Measurements from ENCODE around the gene P3R3URF.

- TF ChIP-seq, protein P1, sequence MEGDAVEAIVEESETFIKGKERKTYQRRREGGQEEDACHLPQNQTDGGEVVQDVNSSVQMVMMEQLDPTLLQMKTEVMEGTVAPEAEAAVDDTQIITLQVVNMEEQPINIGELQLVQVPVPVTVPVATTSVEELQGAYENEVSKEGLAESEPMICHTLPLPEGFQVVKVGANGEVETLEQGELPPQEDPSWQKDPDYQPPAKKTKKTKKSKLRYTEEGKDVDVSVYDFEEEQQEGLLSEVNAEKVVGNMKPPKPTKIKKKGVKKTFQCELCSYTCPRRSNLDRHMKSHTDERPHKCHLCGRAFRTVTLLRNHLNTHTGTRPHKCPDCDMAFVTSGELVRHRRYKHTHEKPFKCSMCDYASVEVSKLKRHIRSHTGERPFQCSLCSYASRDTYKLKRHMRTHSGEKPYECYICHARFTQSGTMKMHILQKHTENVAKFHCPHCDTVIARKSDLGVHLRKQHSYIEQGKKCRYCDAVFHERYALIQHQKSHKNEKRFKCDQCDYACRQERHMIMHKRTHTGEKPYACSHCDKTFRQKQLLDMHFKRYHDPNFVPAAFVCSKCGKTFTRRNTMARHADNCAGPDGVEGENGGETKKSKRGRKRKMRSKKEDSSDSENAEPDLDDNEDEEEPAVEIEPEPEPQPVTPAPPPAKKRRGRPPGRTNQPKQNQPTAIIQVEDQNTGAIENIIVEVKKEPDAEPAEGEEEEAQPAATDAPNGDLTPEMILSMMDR (conservative IDR thresholded peaks at IDR 0.05; ENCODE audit: low read length) = no peak
- TF ChIP-seq EZH2phosphoT487 (IDR thresholded peaks at IDR 0.05; ENCODE audit: borderline replicate concordance) = no peak
These were observed 26.2 kb downstream of the P3R3URF start for GRCh38 chr1:46150085-46150484.

All from Loucy (cell line).